Small intestine (tissue), 16 donors: ENCODE data around the gene HCST. TPM values are rescaled to one million over a fixed set of nuclear protein-coding genes. Genes with fewer than 3 reads are reported as not detected.
A peak's percentile ranks its signal among the peaks of the same experiment; 100 is the strongest.

Source experiments
- DNase-seq, 2 donors: peaks; one replicate each; pipeline versions ENCODE4 v3.0.0 to v3.0.0-alpha.2; 2013
- FAIRE-seq: peaks from 2 replicates; lab custom pipeline; 2012; peaks lifted over from hg19 to GRCh38; lab: Jason Lieb, UNC
- H3K27ac ChIP-seq, 3 donors: one replicate each; pipeline ENCODE4 v1.5.1; 2013; ENCODE audit warnings: low read length in 2 of 3, mild to moderate bottlenecking in 2 of 3, control low read depth in 1 of 3, inconsistent platforms in 1 of 3, low read depth in 1 of 3, moderate library complexity in 1 of 3
- H3K27me3 ChIP-seq, 3 donors: one replicate each; pipeline ENCODE4 v1.6.1; 2013; ENCODE audit warnings: low read length in 3 of 3, inconsistent platforms in 1 of 3; ENCODE audit not compliant: control insufficient read depth in 3 of 3, insufficient read depth in 3 of 3
- H3K36me3 ChIP-seq, 3 donors: one replicate each; pipeline ENCODE4 v1.6.1; 2013; ENCODE audit warnings: low read length in 3 of 3, inconsistent platforms in 1 of 3, low read depth in 1 of 3, mild to moderate bottlenecking in 1 of 3, moderate library complexity in 1 of 3; ENCODE audit not compliant: control insufficient read depth in 3 of 3, insufficient read depth in 2 of 3
- H3K4me1 ChIP-seq, 3 donors: one replicate each; pipeline ENCODE4 v1.6.1; 2013; ENCODE audit warnings: low read length in 2 of 3, inconsistent platforms in 1 of 3, low read depth in 1 of 3, mild to moderate bottlenecking in 1 of 3, moderate library complexity in 1 of 3; ENCODE audit not compliant: control insufficient read depth in 3 of 3, insufficient read depth in 2 of 3
- H3K4me3 ChIP-seq, 3 donors: one replicate each; pipeline ENCODE4 v1.5.1; 2013; ENCODE audit warnings: low read length in 3 of 3, control low read depth in 1 of 3, inconsistent platforms in 1 of 3, low read depth in 1 of 3, mild to moderate bottlenecking in 1 of 3, moderate library complexity in 1 of 3
- H3K9me3 ChIP-seq, 2 donors: one replicate each; pipeline ENCODE4 v1.6.1; 2013; ENCODE audit warnings: low read depth in 1 of 2, low read length in 1 of 2; ENCODE audit not compliant: control insufficient read depth in 2 of 2, insufficient read depth in 1 of 2
- WGBS, 3 donors: extraction: QIAGEN DNeasy Blood & Tissue Kit; methylation state at CpG; one replicate each; pipeline ENCODE4 v1.1.7; 2013; 5-methylcytosine and 5-hydroxymethylcytosine counted together
- long read RNA-seq, 10 donors: transcript quantifications; one replicate each; lab custom pipeline, GENCODE V29; 2026
- polyA plus RNA-seq, 4 donors: library from polyadenylated mRNA; stranded (reverse) in 3 of 4; unstranded in 1 of 4; fragments of 200-250 nt in 3 of 4; fragments of 120-200 nt in 1 of 4; gene quantifications; one replicate each; pipeline versions ENCODE4 v1.2.1 to v1.2.3, GENCODE V29; 2013
- donor health status: healthy with polysubstance abuse.
- donor health status: control.
- donor health status: control.
- donor health status: Bipolar disorder and iron deficiency.
- donor health status: healthy.

Gene HCST
- polyA plus RNA-seq, result 10 to 100 TPM in 2 of 4 donors, 1 to 10 TPM in 2; 2.7 to 17.6 (median 11.0) TPM
- long read RNA-seq, donor 1, partial matches to known transcripts, result 0 of 5 reads
- long read RNA-seq, donor 1, other reads (novel, unspliced or antisense), result 0 of 5 reads
- long read RNA-seq, donor 2, partial matches to known transcripts, result 0 of 1 reads
- long read RNA-seq, donor 2, other reads (novel, unspliced or antisense), result 0 of 1 reads
- long read RNA-seq, donor 3, partial matches to known transcripts, result 0 of 6 reads
- long read RNA-seq, donor 3, other reads (novel, unspliced or antisense), result 0 of 6 reads
- long read RNA-seq, donor 4, result 0 reads
- long read RNA-seq, donor 5, partial matches to known transcripts, result 0 of 2 reads
- long read RNA-seq, donor 5, other reads (novel, unspliced or antisense), result 0 of 2 reads
- long read RNA-seq, donor 6, partial matches to known transcripts, result 0 of 4 reads
- long read RNA-seq, donor 6, other reads (novel, unspliced or antisense), result 0 of 4 reads
- long read RNA-seq, donor 7, partial matches to known transcripts, result 0 of 2 reads
- long read RNA-seq, donor 7, other reads (novel, unspliced or antisense), result 0 of 2 reads
- long read RNA-seq, donor 8, result 0 reads
- long read RNA-seq, donor 9, partial matches to known transcripts, result 0 of 1 reads
- long read RNA-seq, donor 9, other reads (novel, unspliced or antisense), result 0 of 1 reads
- long read RNA-seq, donor 10, transcript HCST-201 (4 exons, 613 nt), result major isoform, 8 of 8 reads
- long read RNA-seq, donor 10, partial matches to known transcripts, result 0 of 8 reads
- long read RNA-seq, donor 10, other reads (novel, unspliced or antisense), result 0 of 8 reads

DNA sequence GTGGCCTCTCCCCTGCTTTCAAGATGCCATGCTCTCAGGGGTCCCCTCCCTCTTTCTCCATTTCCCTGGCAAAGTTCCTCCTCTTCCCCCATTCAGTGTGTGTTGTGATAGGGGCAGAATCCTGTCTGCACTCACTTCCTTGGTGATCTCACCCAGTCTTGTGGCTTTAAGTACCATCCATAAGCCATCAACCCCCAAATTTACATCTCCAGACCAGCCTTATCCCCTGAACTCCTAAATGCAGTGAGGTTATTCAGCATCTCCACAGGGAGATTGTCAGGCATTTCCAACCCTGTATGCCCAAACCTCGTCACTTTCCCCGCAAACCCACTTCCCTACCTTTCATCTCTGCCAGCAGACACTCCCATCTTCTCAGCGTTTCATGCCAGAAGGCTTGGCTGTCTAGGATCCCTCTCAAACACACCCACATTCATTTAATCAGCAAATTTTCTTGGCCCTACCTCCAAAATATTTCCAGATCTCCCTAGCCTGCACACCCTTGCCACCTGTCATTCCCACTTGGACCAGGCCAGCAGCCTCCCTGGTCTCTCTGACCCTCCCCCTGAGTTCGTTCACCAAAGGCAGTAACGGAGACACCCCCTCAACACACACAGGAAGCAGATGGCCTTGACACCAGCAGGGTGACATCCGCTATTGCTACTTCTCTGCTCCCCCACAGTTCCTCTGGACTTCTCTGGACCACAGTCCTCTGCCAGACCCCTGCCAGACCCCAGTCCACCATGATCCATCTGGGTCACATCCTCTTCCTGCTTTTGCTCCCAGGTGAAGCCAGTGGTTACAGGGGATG, at the start of gene HCST:
Gene HCST, plus strand, starts transcription at position 676 of the 808 bp plus-strand sequence. Its CDS starts 65 bp downstream, at position 741.
- FAIRE-seq, result no peak
- Histone ChIP-seq H3K4me1 (peaks cover 0 to 9% (median 0%) of the 10 kb centered on the region in 3 donors), H3K27me3 (peaks cover 0 to 24% (median 0%) of the 10 kb centered on the region in 3 donors), H3K9me3 (no peaks in the 10 kb centered on the region), H3K4me3 (peak within 1 kb of the TSS in 1 of 3 donors; percentile 34), H3K27ac (peak within 1 kb of the TSS in 2 of 3 donors; percentile 34 to 79), H3K36me3 (peaks cover 0 to 12% (median 0%) of the 10 kb centered on the region in 3 donors)
- peak in 1 of 2 donors; percentile 31 for DNase-seq
- WGBS, 3 donors, result 27 to 29% (median 28%) methylated on average over 6 of the region's 6 CpGs

GRCh38 chr19:35853038-35853756, 49.1 kb upstream of the HCST start:
- peaks cover 0 to 9% (median 4%) of the 10 kb centered on the region in 3 donors for H3K4me1 ChIP-seq
- no peak for FAIRE-seq
- DNase-seq, result no peak
- no peak overlapping the region for H3K4me3 ChIP-seq
- no peaks in the 10 kb centered on the region for H3K36me3 ChIP-seq
- no peak overlapping the region for H3K27ac ChIP-seq
- H3K9me3 ChIP-seq, result peaks cover 0 to under 1% of the 10 kb centered on the region in 2 donors
- peaks cover 3 to 51% (median 14%) of the 10 kb centered on the region in 3 donors for H3K27me3 ChIP-seq
- WGBS, 3 donors, result 22 to 61% (median 27%) methylated on average over 8 of the region's 8 CpGs

GRCh38 chr19:35856546-35857149, 45.7 kb upstream of the HCST start, which contains the start of gene KIRREL2:
TSS of gene KIRREL2 (plus strand) at chr19:35856911. CDS start at chr19:35857120, 209 bp downstream.
- Histone ChIP-seq H3K4me3 (peak within 1 kb of the TSS in 2 of 3 donors; percentile 21 to 35), H3K36me3 (no peaks in the 10 kb centered on the region), H3K27me3 (peaks cover 3 to 77% (median 28%) of the 10 kb centered on the region in 3 donors), H3K9me3 (peaks cover 0 to 5% of the 10 kb centered on the region in 2 donors), H3K27ac (no peak within 1 kb of the TSS), H3K4me1 (peaks cover 0 to 9% (median 4%) of the 10 kb centered on the region in 3 donors)
- WGBS, 3 donors, result 1 to 4% (median 2%) methylated on average over 37 to 42 of the region's 42 CpGs
- FAIRE-seq (no peak), DNase-seq (peak in 1 of 2 donors; percentile 53)

- peaks cover 0 to 9% (median 4%) of the 10 kb centered on the region in 3 donors for H3K4me1 ChIP-seq
- no peaks in the 10 kb centered on the region for H3K36me3 ChIP-seq
- H3K4me3 ChIP-seq, result no peak overlapping the region
- DNase-seq, result no peak
- peaks cover 3 to 80% (median 30%) of the 10 kb centered on the region in 3 donors for H3K27me3 ChIP-seq
- FAIRE-seq, result no peak
- H3K27ac ChIP-seq, result no peak overlapping the region
- 78 to 85% (median 81%) methylated on average over 6 of the region's 6 CpGs for WGBS, 3 donors
- H3K9me3 ChIP-seq, result peaks cover 0 to 5% of the 10 kb centered on the region in 2 donors
Measured at GRCh38 chr19:35858311-35858710, 44.0 kb upstream of the HCST start.

DNA sequence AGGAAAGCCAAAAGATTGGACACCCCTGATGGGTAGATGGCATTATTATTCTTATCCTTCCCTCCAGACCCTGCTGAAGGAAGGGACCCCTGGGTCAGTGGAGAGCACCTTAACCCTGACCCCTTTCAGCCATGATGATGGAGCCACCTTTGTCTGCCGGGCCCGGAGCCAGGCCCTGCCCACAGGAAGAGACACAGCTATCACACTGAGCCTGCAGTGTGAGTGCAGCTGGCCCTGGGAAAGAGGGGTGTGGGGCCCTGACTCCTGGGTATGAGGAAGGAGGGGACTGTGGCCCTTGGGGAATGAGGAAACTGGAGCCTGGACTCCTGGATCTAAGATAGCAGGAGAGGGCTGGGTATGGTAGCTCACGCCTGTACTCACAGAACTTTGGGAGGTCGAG, 42.9 kb upstream of the HCST start:
- Histone ChIP-seq H3K9me3 (peaks cover 0 to 5% of the 10 kb centered on the region in 2 donors), H3K27ac (no peak overlapping the region), H3K27me3 (peaks cover 3 to 79% (median 30%) of the 10 kb centered on the region in 3 donors), H3K4me1 (peaks cover 0 to 9% (median 4%) of the 10 kb centered on the region in 3 donors), H3K4me3 (no peak overlapping the region), H3K36me3 (no peaks in the 10 kb centered on the region)
- WGBS, 3 donors, result 15 to 52% (median 31%) methylated on average over 4 of the region's 4 CpGs
- no peak for FAIRE-seq
- DNase-seq, result peak in 1 of 2 donors; percentile 25

GRCh38 chr19:35860436-35860817, 41.9 kb upstream of the HCST start:
- DNase-seq (no peak), FAIRE-seq (no peak)
- 17 to 20% (median 20%) methylated on average over 22 to 24 of the region's 24 CpGs for WGBS, 3 donors
- Histone ChIP-seq H3K4me1 (peaks cover 0 to 9% (median 4%) of the 10 kb centered on the region in 3 donors), H3K27ac (no peak overlapping the region), H3K4me3 (no peak overlapping the region), H3K9me3 (peaks cover 0 to 5% of the 10 kb centered on the region in 2 donors), H3K36me3 (no peaks in the 10 kb centered on the region), H3K27me3 (peaks cover 3 to 70% (median 25%) of the 10 kb centered on the region in 3 donors)
